ENCODE results near the gene TAS1R2.
"Not testable (repeated sequence)": the region's sequence is repeated elsewhere in the genome, so short reads cannot be mapped to it uniquely, and the experiment has no call there.

TAS1R2 gene

DNA sequence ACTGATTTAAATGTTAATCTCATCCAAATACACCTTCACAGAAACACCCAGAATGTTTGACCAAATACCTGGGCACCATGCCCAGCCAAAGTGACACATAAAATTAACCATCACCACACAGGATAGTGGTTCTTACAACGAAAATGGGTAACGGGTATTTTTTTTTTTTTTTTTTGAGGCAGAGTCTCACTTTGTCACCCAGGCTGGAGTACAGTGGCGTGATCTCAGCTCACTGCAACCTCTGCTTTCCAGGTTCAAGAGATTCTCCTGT is 11.1 kb upstream of the TAS1R2 start:
- FAIRE-seq; DNase-seq (ENCODE audit: insufficient read length, low spot score): not testable (repeated sequence)

- DNase-seq (ENCODE audit: insufficient read length, low spot score) (no peak), FAIRE-seq (no peak)
Observed at GRCh38 chr1:18869847-18870594, 10.6 kb upstream of the TAS1R2 start.

- no peak for DNase-seq (ENCODE audit: insufficient read length, low spot score)
- FAIRE-seq, result no peak
Observed at GRCh38 chr1:18868801-18869424, 9.5 kb upstream of the TAS1R2 start.

DNA sequence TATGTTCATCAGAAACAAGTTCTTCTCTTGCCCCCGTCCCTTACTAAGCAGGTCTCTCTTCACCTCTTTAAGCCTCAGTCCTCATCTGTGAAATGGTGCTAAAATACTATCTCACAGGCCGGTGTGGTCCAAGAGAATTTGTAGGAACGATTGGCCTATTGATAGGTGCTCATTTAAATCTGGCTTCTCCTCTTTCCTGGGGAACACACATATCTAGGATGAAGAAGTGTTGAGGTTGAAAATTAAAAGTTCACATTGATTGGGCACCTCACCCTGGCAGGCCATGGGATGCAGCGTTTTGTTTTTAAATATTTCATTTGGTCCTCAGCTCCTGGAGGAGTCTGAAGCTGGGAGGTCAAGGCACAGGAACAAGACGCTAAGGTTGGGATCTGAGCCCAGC is 8.9 kb upstream of the TAS1R2 start:
- FAIRE-seq (no peak), DNase-seq (ENCODE audit: insufficient read length, low spot score) (no peak)

DNA sequence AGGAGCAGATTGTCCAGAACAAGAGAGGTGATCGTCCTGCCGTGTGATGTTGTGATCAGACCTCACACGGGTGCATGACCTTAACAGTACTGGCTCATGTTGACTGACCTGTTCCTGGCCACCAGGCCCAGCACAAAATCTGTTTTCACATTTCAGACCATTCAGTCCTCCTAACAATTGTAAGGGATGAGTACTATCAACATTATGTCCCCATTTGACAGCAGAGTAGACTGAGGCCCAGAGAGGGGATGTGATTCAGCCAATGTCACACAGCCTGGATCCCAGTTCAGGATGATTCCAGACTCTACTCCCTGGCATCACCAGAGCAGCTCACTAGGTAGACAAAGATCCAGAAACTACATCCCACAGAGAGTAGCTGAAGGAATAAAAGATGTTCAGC is 7.4 kb upstream of the TAS1R2 start:
- FAIRE-seq (no peak), DNase-seq (ENCODE audit: insufficient read length, low spot score) (no peak)

DNA sequence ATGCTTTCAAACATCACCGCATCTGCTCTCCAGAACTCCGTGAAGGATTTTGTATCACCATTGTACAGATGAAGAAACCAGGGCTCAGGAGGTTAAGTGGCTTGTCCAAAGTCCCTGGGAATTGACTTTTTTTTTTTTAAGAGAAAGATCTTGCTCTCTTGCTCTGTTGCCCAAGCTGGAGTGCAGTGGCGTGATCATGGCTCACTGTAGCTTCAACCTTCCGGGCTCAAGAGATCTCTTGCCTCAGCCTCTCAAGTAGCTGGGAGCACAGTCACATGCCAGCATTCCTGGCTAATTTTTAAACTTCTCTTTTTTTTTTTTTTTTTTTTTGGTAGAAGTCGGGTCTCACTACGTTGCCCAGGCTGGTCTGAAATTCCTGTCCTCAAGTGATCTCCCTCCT is 6.9 kb upstream of the TAS1R2 start:
- no peak for FAIRE-seq

DNA sequence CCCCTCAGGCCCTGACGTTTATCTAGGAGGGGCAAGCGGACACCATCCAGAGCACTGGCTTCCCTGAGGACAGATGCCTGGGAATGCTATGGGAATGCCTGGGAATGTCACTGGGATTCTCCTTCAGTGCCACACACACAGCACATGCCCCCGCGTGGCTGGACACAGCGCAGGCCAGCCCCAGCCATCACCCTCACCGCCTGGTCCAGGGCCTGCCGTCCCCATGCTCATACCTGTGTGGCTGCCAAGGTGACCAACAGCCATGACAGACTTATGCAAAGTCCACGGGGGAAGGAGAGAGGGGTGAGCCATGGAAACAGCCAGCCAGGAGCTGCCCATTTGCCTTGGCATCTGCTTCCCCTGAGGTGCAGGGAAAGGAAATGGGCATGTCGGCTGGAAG is 5.7 kb upstream of the TAS1R2 start:
- DNase-seq (ENCODE audit: insufficient read length, low spot score) (no peak), FAIRE-seq (no peak)

More for the DNA sequence above, 6.9 kb upstream of the TAS1R2 start:
- DNase-seq (ENCODE audit: insufficient read length, low spot score), result no peak

- FAIRE-seq (no peak), DNase-seq (ENCODE audit: insufficient read length, low spot score) (no peak)
Observed at GRCh38 chr1:18861590-18861989, 2.1 kb upstream of the TAS1R2 start.

DNA sequence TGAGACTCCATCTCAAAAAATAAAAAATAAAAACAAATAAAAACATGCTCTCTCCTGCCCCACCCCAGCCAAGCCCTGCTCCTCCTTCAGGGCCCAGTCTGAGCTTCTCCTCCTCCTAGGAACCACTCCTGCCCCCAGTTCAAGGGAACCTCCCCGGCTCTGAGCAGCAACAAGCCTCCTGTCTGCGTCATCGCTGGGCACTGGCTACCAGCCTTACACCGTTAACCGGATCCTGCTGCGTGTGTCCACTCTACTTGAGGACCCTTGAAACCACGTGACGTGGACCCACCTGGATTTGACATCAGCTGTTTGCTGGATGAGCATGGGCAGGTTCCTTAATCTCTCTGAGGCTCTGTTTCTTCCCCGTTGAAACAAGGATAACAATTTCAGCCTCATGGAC is 1.6 kb upstream of the TAS1R2 start:
- DNase-seq (ENCODE audit: insufficient read length, low spot score) (no peak), FAIRE-seq (no peak)

GRCh38 chr1:18858070-18858688 is 1.3 kb downstream of the TAS1R2 start:
- FAIRE-seq, result no peak
- no peak for DNase-seq (ENCODE audit: insufficient read length, low spot score)

GRCh38 chr1:18856435-18856834 is 3.0 kb downstream of the TAS1R2 start:
- DNase-seq (ENCODE audit: insufficient read length, low spot score) (no peak), FAIRE-seq (no peak)

GRCh38 chr1:18855573-18855972 is 3.9 kb downstream of the TAS1R2 start:
- no peak for FAIRE-seq

GRCh38 chr1:18854331-18855025 is 5.0 kb downstream of the TAS1R2 start:
- no peak for DNase-seq (ENCODE audit: insufficient read length, low spot score)
- no peak for FAIRE-seq

More at GRCh38 chr1:18855573-18855972, 3.9 kb downstream of the TAS1R2 start:
- no peak for DNase-seq (ENCODE audit: insufficient read length, low spot score)

GRCh38 chr1:18852501-18852900 is 7.0 kb downstream of the TAS1R2 start:
- FAIRE-seq, result no peak

DNA sequence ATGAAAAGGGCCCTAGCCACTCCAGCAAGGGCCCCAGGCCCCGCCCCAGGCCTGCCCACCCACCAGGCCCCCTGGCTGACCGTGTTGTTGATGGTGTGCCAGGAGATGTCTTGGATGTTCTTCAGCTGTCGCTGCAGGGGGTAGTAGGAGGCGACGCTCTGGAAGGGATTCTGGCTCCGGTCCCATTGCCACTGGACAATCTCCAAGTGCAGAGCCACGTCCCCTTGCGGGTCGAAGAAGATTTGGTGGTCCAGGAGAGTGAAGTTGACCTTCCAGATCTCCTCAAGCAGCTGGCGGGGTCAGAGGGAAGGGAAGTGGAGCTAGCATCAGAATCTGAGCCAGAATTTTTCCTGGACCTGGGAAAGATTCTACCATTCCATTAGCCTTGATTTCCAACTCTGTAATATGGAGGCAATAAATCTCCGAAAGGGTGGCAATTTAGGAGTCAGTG is 10.2 kb downstream of the TAS1R2 start:
- FAIRE-seq, result no peak
- no peak for DNase-seq (ENCODE audit: insufficient read length, low spot score)

More at GRCh38 chr1:18852501-18852900, 7.0 kb downstream of the TAS1R2 start:
- DNase-seq (ENCODE audit: insufficient read length, low spot score), result no peak

GRCh38 chr1:18847723-18848122 is 11.7 kb downstream of the TAS1R2 start:
- FAIRE-seq; DNase-seq (ENCODE audit: insufficient read length, low spot score): not testable (repeated sequence)

GRCh38 chr1:18840145-18840544 is 19.3 kb downstream of the TAS1R2 start:
- no peak for DNase-seq (ENCODE audit: insufficient read length, low spot score)
- FAIRE-seq, result no peak

DNA sequence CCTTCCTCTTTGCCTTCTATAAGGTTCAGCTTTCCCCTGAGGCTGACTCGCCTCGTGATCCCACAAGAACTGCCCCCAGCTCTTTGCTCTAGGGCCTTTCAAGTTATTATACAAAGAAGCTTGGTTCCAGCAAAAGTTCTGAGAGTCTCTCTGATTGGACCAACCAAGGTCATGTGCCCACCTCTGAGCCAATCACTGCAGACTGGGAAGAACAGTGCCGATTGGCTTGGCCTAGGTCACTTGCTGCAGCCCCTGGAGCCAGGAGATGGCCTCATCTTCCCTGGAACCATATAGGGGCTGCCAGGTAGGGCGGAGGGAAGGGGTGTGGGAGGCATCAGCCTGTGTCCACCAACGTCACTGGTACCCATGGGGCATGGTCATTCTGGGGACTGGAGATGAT is 22.8 kb downstream of the TAS1R2 start:
- FAIRE-seq (no peak), DNase-seq (ENCODE audit: insufficient read length, low spot score) (no peak)

DNA sequence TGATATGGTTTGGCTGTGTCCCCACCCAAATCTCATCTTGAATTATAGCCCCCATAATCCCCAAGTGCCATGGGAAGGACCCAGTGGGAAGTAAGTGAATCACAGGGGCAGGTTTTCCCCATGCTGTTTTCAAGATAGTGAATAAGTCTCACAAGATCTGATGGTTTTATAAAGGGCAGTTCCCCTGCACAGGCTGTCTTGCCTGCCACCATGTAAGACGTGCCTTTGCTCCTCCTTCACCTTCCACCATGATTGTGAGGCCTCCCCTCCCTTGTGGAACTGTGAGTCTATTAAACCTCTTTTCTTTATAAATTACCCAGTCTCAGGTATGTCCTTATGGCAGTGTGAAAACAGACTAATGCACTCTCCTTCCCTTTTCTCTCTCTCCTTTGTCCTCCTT is 27.1 kb downstream of the TAS1R2 start:
- not testable (repeated sequence) for DNase-seq (ENCODE audit: insufficient read length, low spot score); FAIRE-seq

DNA sequence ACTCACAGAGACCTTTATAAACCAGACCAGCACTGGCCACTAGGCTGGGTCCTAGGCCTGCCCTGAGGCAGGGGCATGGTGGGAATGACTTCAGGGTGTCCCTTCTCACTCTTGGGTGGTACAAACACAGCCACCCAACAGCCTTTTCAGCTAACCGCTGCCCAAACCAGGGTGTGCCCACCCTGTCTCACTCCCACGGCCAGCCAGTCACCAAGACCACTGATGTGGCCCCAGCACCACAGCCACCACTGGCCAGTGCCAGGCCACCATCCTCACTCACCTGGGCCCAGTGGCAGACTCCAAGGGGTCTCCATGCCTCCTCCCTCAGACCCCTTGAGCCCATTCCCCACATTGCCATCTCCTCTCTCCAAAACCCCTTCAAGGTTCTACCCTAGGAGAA is 27.8 kb downstream of the TAS1R2 start:
- no peak for DNase-seq (ENCODE audit: insufficient read length, low spot score)
- no peak for FAIRE-seq

DNA sequence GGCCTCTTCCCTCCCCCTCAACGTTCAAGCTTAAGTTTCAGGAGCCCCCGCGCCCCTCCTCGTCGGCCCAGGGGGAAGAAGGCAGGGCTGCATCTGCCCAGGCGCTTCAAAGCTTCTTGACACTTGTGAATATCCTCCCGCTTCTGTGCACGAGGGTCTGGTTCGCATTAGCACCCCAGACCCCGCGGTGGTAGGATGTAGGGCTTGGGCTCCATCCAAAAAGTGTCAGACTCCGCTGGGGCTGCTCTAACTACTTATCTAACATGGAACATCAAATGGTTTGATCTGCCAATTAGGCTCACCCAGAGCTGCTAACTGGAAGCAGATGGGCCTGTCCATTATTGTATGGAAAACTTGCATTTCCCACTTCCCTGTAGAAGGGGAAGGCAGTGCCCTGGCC is 28.9 kb downstream of the TAS1R2 start:
- FAIRE-seq (no peak), DNase-seq (ENCODE audit: insufficient read length, low spot score) (no peak)

All from GM19239 (cell line).